ENCODE results near the gene FAM43A.
A peak's percentile ranks its signal among the peaks of the same experiment; 100 is the strongest.

FAM43A gene, protein sequence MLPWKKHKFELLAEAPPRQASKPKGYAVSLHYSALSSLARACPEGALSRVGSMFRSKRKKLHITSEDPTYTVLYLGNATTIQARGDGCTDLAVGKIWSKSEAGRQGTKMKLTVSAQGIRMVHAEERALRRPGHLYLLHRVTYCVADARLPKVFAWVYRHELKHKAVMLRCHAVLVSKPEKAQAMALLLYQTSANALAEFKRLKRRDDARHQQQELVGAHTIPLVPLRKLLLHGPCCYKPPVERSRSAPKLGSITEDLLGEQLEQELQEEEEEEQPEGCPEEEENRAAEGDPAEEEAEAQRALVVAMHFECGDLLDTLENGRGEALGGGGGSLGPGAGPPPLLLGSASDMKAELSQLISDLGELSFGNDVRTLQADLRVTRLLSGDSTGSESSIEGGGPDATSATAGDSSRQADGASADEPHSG

DNA sequence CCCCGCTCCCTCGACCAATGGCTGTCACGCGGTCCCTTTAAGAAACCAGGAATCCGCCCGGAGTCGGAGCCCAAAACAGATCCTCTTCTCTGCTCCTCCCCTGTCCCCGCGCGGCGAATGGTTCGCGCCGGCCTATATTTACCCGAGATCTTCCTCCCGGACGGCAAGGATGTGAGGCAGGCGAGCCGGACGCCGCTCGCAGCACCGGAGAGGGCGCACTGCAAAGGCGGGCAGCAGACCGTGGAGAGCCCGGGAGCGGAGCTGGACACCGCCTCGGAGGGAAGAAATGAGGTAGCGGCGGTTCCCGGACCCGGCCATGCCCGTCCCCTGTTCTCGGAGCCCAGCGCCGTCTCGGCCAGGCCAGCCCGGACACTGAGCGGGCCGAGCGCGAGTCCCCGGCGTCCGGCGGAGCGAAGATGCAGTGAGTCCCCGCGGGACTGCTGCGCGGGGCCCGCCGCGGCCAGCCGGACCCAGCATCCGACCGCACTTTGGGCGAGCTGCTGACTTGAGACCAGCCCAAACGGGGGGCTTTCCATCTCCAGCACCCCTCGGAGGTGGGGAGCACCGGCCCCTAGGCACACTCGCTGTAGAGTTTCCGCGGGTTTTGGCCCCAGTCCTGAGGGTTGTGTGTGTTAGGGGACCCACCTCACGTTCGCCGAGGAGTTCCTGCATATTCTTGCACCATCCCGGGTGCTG, at the start of gene FAM43A:
Gene FAM43A (plus strand): TSS at position 166 of the 696 bp plus-strand sequence. CDS start 944 bp downstream, outside the sequence.
- DNase-seq, result peak; percentile 53 to 58

DNA sequence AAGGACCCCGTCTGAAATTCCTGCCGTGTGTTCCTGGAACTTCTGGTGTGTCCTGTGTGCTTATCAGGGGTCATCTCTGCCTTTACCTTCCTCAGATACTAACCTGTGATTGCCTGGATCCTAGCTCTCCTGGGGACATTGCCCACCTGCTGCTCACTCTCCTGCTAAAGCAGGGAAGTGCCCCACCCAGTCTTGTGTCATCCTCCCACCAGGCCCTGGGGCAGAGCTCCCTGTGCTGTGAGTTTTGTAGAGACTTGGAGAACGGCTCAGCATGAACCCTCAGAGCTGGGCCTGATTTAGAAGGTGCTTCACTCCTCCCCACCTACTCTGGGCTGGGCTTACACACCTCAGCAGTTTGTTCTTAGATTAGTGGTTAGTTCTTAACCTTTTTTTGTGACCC, 48.6 kb upstream of the FAM43A start:
- DNase-seq, result no peak

DNA sequence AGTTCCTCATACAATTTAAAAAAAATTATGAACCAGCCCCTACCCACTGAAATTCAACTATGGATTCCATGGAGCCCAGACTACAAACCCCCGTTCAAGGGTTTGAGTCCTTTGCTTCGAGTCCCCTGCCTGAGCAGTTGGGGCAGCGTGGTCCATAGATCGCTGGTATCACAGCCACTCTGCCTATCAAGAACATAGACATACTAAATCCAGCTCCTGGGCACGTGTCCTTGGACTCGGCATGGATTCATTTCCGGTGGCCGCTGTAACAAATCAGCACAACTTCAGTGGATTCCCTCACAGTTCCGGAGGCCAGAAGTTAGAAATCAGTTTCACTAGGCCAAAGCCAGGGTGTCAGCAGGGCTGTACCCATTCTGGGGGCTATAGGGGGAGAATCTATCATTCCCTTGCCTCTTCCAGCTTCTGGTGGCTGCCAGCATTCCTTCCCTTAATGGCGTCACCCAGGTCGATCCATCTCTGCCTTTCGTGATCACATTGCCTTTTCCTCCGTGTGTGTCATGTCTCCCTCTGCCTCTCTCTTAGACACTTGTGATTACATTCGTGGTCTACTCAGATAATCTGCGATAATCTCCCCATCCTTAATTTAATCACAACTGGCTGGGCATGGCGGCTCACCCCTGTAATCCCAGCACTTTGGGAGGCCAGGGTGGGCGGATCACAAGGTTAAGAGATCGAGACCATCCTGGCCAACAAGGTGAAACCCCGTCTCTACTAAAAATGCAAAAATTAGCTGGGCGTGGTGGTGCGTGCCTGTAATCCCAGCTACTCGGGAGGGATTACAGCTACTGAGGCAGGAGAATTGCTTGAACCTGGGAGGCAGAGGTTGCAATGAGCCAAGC, 47.9 kb upstream of the FAM43A start:
- no peak for DNase-seq

DNA sequence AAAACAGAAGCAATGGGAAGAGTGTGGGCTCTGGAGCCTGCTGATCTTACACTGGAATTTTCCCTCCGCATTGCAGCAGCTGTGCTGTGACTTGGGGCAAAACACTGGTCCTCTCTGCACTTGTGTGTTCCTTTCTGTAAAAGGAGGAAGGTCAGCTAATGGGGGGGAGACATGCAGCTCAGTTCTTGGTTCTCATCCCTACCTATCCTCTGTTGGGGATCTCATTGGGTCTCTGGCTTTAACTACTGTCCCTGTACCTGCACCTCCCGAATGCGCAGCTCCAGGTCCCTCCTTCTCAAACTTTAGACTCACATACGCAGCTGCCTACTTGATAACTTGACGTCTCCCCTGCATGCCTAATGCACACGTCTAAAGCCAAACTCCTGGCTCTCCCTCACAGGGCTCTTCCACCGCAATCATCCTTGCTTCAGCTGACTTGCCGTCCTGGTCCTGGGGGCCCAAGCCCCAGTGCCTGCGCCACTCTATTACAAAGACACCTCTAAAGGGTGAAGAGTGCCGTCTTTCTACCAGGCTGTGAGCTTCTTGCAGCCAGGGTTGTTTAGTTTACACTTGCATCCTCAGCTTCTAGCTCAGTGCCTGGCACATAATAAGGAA, 46.6 kb upstream of the FAM43A start:
- DNase-seq, result no peak

DNA sequence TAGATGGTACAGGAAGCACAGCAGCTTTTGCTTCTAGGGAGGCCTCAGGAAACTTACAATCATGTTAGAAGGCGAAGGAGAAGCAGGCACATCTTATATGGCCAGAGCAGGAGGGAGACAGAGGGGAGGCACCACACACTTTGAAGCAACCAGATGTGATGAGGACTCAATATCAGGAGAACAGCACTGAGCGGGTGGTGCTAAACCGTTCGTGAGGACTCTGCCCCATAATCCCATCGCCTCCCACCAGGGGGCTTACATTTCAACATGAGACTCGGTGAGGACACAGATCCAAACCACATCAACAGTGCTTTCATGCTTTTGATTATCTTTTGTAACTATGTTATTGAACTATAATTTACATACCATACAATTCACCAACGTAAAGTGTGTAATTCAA, 44.9 kb upstream of the FAM43A start:
- DNase-seq, result no peak

DNA sequence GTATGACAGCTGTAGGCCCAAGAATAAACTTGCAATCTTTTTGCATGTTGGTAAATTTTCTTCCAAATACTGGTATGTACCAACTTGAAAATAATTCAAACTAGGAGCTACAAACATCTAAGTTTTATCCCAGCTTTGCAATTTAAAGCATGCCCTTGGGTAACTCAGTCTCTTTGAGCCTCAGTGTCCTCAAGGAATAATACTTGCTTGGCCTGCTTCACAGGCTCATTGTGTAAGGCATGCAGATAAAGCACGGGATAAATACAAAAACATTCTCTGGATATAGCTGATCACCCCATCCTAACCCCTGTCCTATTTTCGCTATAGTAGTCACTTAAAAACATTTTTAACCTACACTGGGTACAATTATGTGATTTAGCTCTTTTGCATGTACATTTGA, 42.9 kb upstream of the FAM43A start:
- no peak for DNase-seq

DNA sequence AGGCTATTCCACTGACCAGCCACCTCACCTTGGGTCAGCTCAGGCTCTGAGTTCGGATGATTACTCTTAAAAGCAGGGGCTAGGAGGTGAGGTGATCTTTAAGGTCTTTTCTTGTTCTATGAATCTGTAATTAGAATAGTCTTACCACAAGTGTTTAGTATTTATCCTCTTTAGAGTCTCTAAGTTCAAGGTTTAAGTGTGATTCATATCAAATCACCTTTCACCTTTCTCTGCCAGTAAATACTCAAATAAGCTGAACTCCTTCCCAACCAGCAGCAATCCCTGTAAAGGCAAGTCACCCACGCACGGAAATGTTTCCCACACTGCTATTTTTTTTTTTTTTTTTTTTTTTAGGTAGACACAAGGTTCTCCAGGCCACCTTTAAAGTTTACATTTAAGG, 37.9 kb upstream of the FAM43A start:
- DNase-seq, result no peak

DNA sequence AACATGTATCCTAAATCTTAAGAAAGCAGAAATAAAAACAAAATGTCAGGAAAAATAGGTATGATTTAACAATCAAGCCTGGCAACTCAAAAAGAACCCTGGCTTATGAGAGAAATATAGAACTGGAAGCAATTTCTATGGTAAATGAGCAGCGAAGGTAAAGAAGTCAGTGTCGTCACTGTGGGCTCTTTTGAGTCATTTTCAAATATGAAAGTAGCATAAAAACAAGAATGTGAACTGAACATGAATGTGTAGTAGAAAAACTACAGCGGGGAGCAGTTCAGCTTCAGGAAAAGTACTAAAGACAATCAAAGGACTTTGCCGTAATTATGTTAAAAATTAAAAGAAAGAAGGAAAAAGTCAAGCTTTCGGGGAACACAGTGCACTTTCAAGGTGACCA, 31.2 kb upstream of the FAM43A start:
- no peak for DNase-seq

DNA sequence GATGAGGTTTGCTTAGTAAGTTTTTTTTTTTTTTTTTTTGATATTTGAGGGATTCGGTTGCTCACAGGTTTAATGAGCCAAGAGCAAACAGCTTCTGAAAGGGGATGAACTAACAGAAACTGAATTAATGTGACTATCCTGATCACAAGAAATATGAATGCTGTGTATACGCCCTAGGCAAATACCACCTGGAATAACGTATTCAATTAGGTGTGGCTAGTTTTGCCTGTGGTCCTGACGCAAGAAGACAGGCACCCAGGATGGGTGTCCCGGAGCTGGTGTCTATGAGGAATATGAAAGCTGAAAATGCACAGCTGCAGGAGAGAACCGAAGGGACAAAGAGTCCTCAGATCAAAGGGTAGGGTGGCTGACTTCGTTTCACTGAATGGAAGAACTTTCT, 28.2 kb upstream of the FAM43A start:
- no peak for DNase-seq

DNA sequence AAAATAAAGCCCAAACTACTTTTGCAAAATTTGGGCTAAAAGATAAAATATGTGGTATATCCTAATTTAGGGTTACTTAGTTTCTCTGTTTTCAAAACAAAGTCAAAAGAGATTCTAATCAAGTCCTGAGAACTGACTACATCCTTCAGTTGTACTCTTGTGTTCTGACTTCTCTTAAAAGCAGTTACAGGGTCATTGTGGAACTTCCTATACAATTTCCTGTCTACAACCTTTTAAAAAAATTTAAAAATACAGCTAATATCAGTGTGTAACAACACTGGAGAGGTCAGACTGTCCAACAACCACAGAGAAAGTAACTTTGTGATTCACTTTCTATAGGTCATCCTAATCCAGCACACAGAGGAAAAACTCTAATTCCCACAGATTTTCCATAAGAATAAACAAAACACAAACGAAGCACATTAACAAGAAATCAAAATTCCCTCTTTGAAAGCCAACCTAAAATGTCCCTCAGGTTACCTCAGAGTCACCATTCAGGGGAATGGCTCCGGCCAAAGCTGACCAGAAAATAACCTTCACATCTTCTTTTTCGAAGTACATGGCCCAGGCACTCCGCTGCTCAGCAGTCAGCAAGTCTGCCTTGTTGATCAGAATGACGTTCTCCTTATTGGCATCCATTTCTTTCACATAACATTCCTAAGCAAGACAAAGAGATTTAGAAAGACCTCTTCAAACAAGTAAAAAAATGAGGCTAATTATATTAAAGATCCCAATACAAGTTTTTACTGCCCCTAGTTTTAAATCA, 27.0 kb upstream of the FAM43A start:
- DNase-seq, result no peak

DNA sequence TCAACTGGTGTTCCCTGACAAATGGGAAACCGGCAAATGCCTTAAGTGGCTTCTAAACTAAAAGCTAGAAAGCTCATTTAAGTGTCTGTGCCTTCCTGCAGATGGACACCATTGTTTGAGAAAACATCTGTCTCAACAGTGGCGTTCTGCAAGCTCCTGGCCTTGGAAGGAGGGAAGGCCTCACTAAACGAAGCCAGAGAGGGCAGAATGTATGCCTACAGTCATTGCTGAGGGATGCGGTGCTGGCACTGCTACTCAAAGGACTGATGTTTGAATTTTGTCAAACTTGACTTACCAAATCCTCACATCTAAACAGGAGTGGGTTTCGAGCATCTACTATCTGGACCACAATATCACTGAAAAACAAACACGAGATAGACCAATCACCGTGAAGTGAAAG, 25.9 kb upstream of the FAM43A start:
- DNase-seq, result no peak

DNA sequence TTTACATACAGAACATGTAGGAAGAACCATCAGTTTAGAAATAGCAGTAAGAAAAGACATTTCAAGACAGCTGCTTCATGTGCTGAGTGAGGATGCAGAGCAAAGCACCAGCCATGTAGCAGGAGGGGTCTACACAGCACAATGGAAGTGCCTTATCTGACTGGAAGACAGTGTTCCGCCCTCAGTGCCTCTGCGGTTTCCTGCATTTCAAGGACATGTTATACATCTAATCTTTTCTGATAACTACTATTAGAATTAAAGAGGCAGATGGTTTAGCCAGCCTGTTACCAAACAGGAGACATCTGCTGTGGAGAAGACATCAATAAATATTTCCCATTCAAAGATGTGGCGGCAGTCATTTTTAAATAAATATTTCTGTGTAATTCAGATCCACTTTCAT, 24.3 kb upstream of the FAM43A start:
- DNase-seq, result no peak

DNA sequence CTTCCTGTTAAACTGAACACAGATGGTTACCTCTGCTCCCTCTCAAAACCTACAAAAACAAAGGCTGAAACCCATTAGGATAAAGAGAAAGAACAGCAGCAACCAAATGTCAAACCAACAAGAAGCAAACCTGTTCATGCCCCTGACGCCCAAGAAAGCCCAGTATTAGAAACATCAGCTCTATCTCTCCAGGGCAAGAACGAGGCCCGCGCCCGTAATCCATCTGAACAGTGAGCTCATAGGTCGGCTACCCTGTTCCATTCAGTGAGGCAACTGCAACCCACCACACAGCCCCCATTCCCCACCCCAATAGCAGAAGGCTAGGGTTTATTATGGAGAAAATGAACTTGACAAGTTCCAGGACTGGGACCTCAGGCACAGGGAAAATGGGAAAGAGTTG, 23.7 kb upstream of the FAM43A start:
- DNase-seq, result no peak

DNA sequence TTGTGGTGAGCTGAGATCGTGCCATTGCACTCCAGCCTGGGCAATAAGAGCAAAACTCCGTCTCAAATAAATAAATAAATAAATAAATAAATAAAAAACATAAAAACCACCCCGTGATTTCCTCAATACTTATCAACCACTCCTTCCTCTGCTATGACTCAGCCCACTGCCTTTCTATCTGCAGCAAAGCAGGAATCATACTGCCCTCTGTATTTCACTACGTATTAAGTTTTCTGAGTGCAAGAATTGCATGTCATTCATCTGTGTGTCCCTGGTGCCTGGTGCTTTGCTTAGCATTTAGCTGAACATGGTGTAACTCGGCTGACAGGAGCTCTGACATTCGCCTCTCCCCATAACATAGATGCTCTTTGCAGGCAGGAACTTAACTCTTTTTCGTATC, 20.8 kb upstream of the FAM43A start:
- no peak for DNase-seq

DNA sequence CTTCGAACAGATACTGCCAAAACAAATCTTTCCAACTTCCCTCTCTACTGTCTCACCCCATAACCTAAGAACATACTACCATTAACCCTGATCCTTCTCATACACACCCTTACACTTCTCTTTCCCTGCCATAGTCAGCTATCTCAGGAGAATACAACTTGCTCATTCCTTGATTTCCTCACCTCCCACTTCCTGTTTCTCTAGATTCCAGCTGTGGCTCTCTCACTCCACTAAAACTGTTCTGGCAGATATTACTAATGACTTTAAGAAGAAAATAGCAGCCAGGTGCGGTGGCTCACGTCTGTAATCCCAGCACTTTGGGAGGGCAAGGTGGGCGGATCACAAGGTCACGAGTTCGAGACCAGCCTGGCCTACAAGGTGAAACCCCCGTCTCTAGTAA, 18.3 kb upstream of the FAM43A start:
- no peak for DNase-seq

DNA sequence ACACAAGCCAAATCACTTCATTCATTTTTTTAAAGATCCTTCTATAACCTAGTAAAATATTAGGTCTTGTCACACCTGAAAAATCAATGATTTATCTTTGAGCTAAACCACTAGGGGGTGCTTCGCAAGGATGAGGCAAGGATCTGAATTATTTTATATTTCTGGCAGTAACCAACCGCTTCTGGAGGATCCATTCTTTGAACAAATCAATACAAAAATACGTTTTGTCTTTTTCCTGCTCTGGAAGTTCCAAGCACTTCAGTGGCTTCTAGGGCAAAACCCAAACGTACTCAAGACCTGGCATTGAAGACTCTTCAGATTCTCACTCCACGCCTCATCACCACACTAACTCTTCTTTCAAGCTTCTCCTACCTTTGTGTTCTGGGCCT, 14.2 kb upstream of the FAM43A start:
- DNase-seq, result no peak

DNA sequence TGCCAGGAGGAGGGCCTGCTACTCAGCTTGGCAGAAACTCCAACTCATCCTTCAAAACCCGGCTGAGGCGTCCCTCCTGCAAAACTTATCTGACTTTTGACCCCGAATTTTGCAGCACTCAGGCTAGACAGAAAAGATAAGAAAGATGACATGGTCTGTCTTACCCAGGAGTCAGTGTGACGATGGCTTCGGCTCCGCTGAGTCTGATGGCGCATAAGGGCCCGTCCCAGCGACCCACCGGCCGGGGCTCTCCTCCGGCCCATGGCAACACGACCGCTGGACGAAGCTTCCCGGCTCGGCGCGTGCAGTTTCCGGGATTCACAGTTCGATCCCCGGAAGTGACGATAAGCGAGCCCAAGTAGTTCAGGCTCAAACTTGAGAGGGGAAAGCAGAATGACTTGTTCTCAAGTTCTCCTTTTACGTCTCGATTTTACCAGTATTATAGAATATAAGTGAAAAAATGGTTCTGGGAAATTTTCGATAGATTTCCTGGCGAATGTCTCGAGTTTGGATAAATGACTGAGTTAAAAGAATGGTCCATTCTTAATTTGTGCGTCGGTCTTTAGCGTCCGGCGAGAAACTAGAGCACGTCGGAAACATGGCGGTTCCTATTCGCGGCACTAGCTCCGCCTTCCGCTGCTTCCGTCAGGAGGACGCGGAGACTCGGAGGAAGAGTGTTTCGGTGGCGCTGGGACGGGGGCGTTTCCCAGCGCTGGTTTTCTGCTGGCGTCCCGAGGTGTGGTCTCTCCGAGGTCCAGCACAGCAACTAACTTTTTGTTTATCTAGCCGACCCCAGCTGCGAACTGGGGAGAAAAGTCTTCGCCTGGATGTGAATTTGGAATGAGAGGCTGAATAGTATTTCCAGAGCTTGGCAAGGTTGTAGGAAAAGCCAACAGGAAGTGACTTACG, 13.5 kb upstream of the FAM43A start, which contains the start of gene LSG1:
Gene LSG1 (minus strand): TSS at position 292 of the 909 bp plus-strand sequence. CDS start 29 bp downstream, at position 263.
- DNase-seq, result peak; percentile 72 to 74

DNA sequence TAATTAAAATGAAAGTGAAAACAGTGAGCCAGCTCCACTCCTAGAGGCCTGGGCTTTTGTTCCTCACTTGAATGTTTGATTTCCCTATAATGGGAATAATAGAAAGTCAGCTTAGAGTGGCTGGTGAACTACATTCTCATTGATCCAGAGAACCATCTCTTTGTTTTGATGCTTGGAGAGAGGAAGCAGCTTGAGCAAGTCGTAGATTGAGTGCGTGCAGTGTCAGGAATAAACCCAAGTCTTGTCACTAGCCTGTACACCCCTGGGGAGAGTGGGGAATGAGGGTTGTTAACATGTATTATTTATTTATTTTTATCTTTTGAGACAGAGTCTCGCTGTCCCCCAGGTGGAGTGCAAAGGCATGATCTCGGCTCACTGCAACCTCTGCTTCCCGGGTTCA, 12.8 kb upstream of the FAM43A start:
- DNase-seq, result no peak

DNA sequence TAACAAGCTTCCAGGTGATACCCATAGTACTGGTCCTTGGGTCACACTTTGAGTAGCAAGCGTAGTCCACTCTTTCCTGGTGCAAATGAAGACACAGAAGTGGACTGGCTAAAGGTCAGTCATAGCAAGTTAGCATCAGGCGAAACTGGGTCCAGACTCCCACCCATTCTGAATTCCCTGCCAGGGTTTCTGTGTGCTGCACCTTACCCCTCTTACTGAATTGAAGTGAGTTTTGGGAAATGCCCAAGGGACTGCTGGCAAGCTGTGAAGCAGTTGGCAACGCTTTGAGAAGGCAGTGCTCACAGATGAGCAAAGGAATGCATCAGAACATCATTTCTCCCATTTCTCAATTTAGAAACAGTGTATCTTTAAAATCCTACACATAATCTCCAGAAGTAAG, 11.9 kb upstream of the FAM43A start:
- DNase-seq, result no peak

DNA sequence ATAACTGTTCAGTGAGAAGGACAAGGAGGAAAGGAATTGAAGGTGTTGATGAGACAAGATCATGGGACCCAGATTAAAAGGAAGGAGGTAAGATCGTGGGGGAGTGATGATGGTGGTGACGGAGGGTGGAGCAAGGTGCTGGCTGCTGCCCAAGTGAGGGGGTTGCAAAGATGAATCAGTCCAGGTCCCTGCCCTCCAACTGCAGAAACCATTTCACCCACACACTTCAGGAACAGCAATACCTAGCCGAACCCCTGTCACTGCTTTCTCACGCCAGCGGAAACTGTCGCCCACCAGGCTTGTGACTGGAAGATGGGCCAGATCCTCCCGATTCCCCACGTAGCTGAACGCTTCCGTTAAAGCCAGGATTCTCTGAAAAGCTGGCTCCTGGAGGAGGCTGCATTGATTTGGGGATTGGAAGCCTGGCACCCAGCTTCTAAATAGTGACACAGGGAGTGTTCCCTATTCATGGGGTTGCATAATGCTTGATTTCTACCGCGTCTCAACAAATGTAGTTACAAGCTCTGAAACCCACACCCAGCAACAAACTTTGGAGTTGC, 10.5 kb upstream of the FAM43A start:
- DNase-seq, result no peak

DNA sequence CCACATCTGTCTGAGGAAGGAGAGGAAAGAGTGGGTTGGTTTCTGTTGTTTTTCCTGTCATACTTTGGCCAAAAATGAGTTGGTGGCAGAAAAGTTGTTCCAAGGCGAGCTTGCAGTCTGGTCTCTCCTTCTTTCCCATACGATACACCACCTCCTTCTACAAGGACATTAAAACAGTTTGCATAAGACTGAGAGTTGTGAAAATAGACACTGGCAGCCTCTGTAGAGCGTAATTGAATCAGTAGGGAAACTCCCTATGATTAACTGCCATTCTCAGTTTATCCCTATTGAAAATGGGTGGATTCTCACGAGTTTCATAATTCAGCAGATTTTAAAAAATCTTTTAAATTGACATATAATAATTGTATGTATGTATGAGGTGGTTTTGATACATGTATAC, 10.0 kb upstream of the FAM43A start:
- no peak for DNase-seq
